ENCODE results near the gene TRIM72.

- TF ChIP-seq POLR2AphosphoS5 (IDR thresholded peaks at IDR 0.05) = no peak
- TF ChIP-seq EP300 (IDR thresholded peaks at IDR 0.05) = no peak
Observed at GRCh38 chr16:31268033-31268365, 54.1 kb downstream of the TRIM72 start.
